ENCODE measurements around the gene GIPC1. TPM values are rescaled to one million over a fixed set of nuclear protein-coding genes. Genes with fewer than 3 reads are reported as not detected.
A peak's percentile ranks its signal among the peaks of the same experiment; 100 is the strongest.

GIPC1 gene
- total and polyA plus RNA-seq, 7 donors: 65.1 to 378 (median 97.7) TPM

- intact Hi-C loops (cut with DNase I): no loop called here
- H3K27me3 ChIP-seq: no peaks in the 10 kb centered on the region
- DNase-seq: no peak
- TF ChIP-seq POLR2A (IDR thresholded peaks at IDR 0.05) (no peak), EP300 (IDR thresholded peaks at IDR 0.05) (no peak), POLR2AphosphoS5 (IDR thresholded peaks at IDR 0.05) (no peak)
- TF ChIP-seq, protein P1, sequence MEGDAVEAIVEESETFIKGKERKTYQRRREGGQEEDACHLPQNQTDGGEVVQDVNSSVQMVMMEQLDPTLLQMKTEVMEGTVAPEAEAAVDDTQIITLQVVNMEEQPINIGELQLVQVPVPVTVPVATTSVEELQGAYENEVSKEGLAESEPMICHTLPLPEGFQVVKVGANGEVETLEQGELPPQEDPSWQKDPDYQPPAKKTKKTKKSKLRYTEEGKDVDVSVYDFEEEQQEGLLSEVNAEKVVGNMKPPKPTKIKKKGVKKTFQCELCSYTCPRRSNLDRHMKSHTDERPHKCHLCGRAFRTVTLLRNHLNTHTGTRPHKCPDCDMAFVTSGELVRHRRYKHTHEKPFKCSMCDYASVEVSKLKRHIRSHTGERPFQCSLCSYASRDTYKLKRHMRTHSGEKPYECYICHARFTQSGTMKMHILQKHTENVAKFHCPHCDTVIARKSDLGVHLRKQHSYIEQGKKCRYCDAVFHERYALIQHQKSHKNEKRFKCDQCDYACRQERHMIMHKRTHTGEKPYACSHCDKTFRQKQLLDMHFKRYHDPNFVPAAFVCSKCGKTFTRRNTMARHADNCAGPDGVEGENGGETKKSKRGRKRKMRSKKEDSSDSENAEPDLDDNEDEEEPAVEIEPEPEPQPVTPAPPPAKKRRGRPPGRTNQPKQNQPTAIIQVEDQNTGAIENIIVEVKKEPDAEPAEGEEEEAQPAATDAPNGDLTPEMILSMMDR (IDR thresholded peaks at IDR 0.05): no peak
- peak overlapping the region in 3 of 4 donors; percentile 72 to 77 (median 76) for H3K4me3 ChIP-seq
- peak overlapping the region; percentile 90 to 97 (median 94) for H3K27ac ChIP-seq
- no peaks in the 10 kb centered on the region for H3K9me3 ChIP-seq
- no peaks in the 10 kb centered on the region for H3K36me3 ChIP-seq
- WGBS, 2 donors: 52 to 62% methylated on average over 3 of the region's 3 CpGs
- H3K4me1 ChIP-seq: peaks cover 0 to 14% (median 12%) of the 10 kb centered on the region in 4 donors
These were observed 34.6 kb upstream of the GIPC1 start for GRCh38 chr19:14530506-14530905.

GRCh38 chr19:14530005-14530348 is 34.0 kb upstream of the GIPC1 start:
- intact Hi-C loops (cut with DNase I): no loop called here
- 0% methylated on average over 18 of the region's 18 CpGs for WGBS, 2 donors
- no peak for TF ChIP-seq POLR2AphosphoS5 (IDR thresholded peaks at IDR 0.05)
- TF ChIP-seq, protein P1 (IDR thresholded peaks at IDR 0.05): no peak
- TF ChIP-seq POLR2A (IDR thresholded peaks at IDR 0.05): no peak
- no peak for TF ChIP-seq EP300 (IDR thresholded peaks at IDR 0.05)
- peak overlapping the region; percentile 90 to 97 (median 94) for H3K27ac ChIP-seq
- H3K9me3 ChIP-seq: no peaks in the 10 kb centered on the region
- no peaks in the 10 kb centered on the region for H3K27me3 ChIP-seq
- DNase-seq: no peak
- no peaks in the 10 kb centered on the region for H3K36me3 ChIP-seq
- peak overlapping the region; percentile 68 to 77 (median 74) for H3K4me3 ChIP-seq
- H3K4me1 ChIP-seq: peaks cover 0 to 14% (median 12%) of the 10 kb centered on the region in 4 donors

GRCh38 chr19:14529254-14530004 is 33.5 kb upstream of the GIPC1 start, which contains the start of gene TECR:
TSS of gene TECR (plus strand) at chr19:14529594. CDS start at chr19:14529697, 103 bp downstream.
- Histone ChIP-seq H3K36me3 (no peaks in the 10 kb centered on the region), H3K4me1 (peaks cover 0 to 14% (median 12%) of the 10 kb centered on the region in 4 donors), H3K27me3 (no peaks in the 10 kb centered on the region), H3K4me3 (peak within 1 kb of the TSS; percentile 68 to 77 (median 74)), H3K27ac (peak within 1 kb of the TSS; percentile 90 to 97 (median 94)), H3K9me3 (no peaks in the 10 kb centered on the region)
- intact Hi-C loops (cut with DNase I): loop anchor here (2.0 kb wide), 1 partner anchor 43 kb away; the partner anchor contains the start of gene NDUFB7
- peak; percentile 100 for DNase-seq
- WGBS, 2 donors: 0% methylated on average over 59 of the region's 59 CpGs
- peak; percentile 91 to 98 for TF ChIP-seq POLR2A (IDR thresholded peaks at IDR 0.05)
- TF ChIP-seq, protein P1 (IDR thresholded peaks at IDR 0.05): no peak
- no peak for TF ChIP-seq EP300 (IDR thresholded peaks at IDR 0.05)
- peak; percentile 95 to 99 (median 98) for TF ChIP-seq POLR2AphosphoS5 (IDR thresholded peaks at IDR 0.05)

DNA sequence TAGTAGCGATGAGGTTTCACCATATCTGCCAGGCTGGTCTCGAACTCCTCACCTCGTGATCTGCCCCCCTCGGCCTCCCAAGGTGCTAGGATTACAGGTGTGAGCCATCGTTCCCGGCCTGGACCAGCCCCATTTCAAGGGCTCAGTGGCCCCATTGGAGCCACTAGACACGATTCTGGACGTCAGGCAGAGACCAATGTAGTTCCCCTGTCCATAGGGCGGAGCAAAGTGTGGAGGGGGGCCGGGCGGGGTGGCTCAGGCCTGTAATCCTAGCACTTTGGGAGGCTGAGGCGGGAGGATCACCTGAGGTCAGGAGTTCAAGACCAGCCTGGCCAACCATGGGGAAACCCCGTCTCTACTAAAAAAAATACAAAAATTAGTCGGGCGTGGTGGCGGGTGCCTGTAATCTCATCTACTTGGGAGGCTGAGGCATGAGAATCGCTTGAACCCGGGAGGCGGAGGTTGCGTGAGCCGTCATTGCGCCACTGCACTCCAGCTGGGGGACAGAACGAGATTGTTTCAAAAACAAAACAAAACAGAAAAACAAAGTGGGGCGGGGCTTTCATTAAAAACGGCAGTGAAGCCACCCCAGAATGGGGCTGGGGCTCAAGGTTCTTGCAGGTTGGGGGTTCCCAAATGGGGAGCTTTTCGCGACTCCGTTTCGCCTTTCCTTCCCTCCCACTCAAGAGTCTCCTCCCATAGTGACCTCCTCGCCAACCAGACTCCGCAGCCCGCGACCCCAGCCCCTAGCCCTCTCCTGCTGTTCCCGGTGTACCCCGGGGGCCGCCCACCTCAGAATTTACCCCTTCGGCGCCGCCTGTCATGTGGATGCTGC is 32.7 kb upstream of the GIPC1 start:
- H3K4me3 ChIP-seq: peak overlapping the region; percentile 47 to 77 (median 74)
- H3K4me1 ChIP-seq: peaks cover 0 to 14% (median 12%) of the 10 kb centered on the region in 4 donors
- DNase-seq: peak; percentile 75
- no peaks in the 10 kb centered on the region for H3K9me3 ChIP-seq
- H3K36me3 ChIP-seq: no peaks in the 10 kb centered on the region
- no peaks in the 10 kb centered on the region for H3K27me3 ChIP-seq
- H3K27ac ChIP-seq: peak overlapping the region; percentile 57 to 97 (median 94)
- WGBS, 2 donors: 18 to 38% methylated on average over 39 of the region's 39 CpGs
- intact Hi-C loops (cut with DNase I): loop anchor here (2.0 kb wide), 1 partner anchor 44 kb away; the partner anchor contains the start of gene NDUFB7
- TF ChIP-seq POLR2A (IDR thresholded peaks at IDR 0.05) (no peak), POLR2AphosphoS5 (IDR thresholded peaks at IDR 0.05) (no peak), EP300 (IDR thresholded peaks at IDR 0.05) (no peak)
- TF ChIP-seq, protein P1 (IDR thresholded peaks at IDR 0.05): no peak
